H1 (cell line): Measurements from ENCODE around the gene NME7. TPM values are rescaled to one million over a fixed set of nuclear protein-coding genes. Genes with fewer than 3 reads are reported as not detected.

Experiments
- CTCF ChIA-PET: fragments of 300-600 bp; sonication (Branson Sonifier 250); formaldehyde crosslinking; loops from one replicate; lab custom pipeline; 2021; ENCODE audit not compliant: partially characterized antibody; lab: Charles Lee
- POLR2A ChIA-PET: fragments of 300-600 bp; sonication (Branson Sonifier 250); formaldehyde crosslinking; loops from one replicate; lab custom pipeline; 2021; ENCODE audit warnings: inconsistent platforms; ENCODE audit not compliant: partially characterized antibody; lab: Charles Lee
- DNase-seq, 2 experiments: peaks; one replicate each; pipeline versions ENCODE4 v3.0.0 to v3.0.0-alpha.2; 2010 to 2022; ENCODE audit warnings: low spot score in 2 of 2, low read depth in 1 of 2, mixed read lengths in 1 of 2
- FAIRE-seq: peaks from 2 replicates; lab custom pipeline; 2011; peaks lifted over from hg19 to GRCh38; lab: Jason Lieb, UNC
- H2AFZ ChIP-seq: 2 replicates; pipeline ENCODE4 v1.8.1; 2012; ENCODE audit warnings: low read length, inconsistent platforms
- H2AK5ac ChIP-seq: 2 replicates; pipeline ENCODE4 v1.6.1; 2013; ENCODE audit warnings: low read depth, low read length
- H2BK120ac ChIP-seq: replicated peaks from 2 replicates; pipeline ENCODE3; 2013; ENCODE audit warnings: low read depth, low read length, inconsistent platforms
- H2BK12ac ChIP-seq: 2 replicates; pipeline ENCODE4 v1.6.1; 2013; ENCODE audit warnings: low read depth, low read length
- H2BK15ac ChIP-seq: 2 replicates; pipeline ENCODE4 v1.6.1; 2013; ENCODE audit warnings: low read length
- H2BK20ac ChIP-seq: 2 replicates; pipeline ENCODE4 v1.6.1; 2013; ENCODE audit warnings: low read length
- H2BK5ac ChIP-seq: 2 replicates; pipeline ENCODE4 v1.6.1; 2013; ENCODE audit warnings: low read depth, low read length
- H3K14ac ChIP-seq: 2 replicates; pipeline ENCODE4 v1.6.1; 2013; ENCODE audit warnings: inconsistent platforms; ENCODE audit not compliant: insufficient read length
- H3K18ac ChIP-seq: 2 replicates; pipeline ENCODE4 v1.6.1; 2013; ENCODE audit warnings: low read length; ENCODE audit errors: extremely low read depth
- H3K23ac ChIP-seq: 2 replicates; pipeline ENCODE4 v1.6.1; 2013; ENCODE audit warnings: inconsistent platforms; ENCODE audit not compliant: insufficient read length
- H3K23me2 ChIP-seq: 2 replicates; pipeline ENCODE4 v1.6.1; 2013; ENCODE audit warnings: low read depth, low read length
- H3K27ac ChIP-seq: 2 replicates; pipeline ENCODE4 v1.6.1; 2011; ENCODE audit warnings: low read depth, low read length, inconsistent platforms
- H3K27me3 ChIP-seq, 4 experiments: replicated peaks in 1 of 4; 1 replicate in 1 of 4; 2 replicates in 3 of 4; pipeline versions ENCODE4 v1.6.1 to v1.8.1; 2011 to 2013; ENCODE audit warnings: low read length in 3 of 4, mild to moderate bottlenecking in 3 of 4, inconsistent platforms in 2 of 4, mixed read lengths in 2 of 4, moderate library complexity in 1 of 4; ENCODE audit not compliant: control insufficient read depth in 3 of 4, insufficient read depth in 3 of 4; ENCODE audit errors: extremely low read depth in 1 of 4
- H3K36me3 ChIP-seq, 4 experiments: 2 replicates each; pipeline versions ENCODE4 v1.6.1 to v1.8.1; 2011 to 2013; ENCODE audit warnings: mild to moderate bottlenecking in 4 of 4, low read length in 3 of 4, moderate library complexity in 2 of 4, control low read depth in 1 of 4, inconsistent platforms in 1 of 4; ENCODE audit not compliant: insufficient read depth in 4 of 4, control insufficient read depth in 2 of 4
- H3K4ac ChIP-seq: replicated peaks from 2 replicates; pipeline ENCODE3; 2013; ENCODE audit warnings: low read length, low read depth, mixed read lengths, inconsistent platforms; ENCODE audit not compliant: insufficient read length
- H3K4me1 ChIP-seq, 4 experiments: replicated peaks in 1 of 4; 1 replicate in 1 of 4; 2 replicates in 3 of 4; pipeline versions ENCODE4 v1.6.1 to v1.8.1; 2011 to 2013; ENCODE audit warnings: low read length in 3 of 4, inconsistent platforms in 2 of 4, mixed read lengths in 1 of 4; ENCODE audit not compliant: insufficient read depth in 4 of 4, control insufficient read depth in 3 of 4
- H3K4me2 ChIP-seq, 2 experiments: 2 replicates each; pipeline versions ENCODE4 v1.6.1 to v1.8.1; 2011 to 2013; ENCODE audit warnings: low read depth in 2 of 2, low read length in 2 of 2, control low read depth in 1 of 2, inconsistent platforms in 1 of 2, mild to moderate bottlenecking in 1 of 2; ENCODE audit not compliant: insufficient read depth in 1 of 2
- H3K4me3 ChIP-seq, 4 experiments: fragments of 200-600, 300-600 bp in 1 of 4; sonication (generic), shearing (Covaris generic), sonication (Bioruptor Twin) in 1 of 4; 2 replicates each; pipeline versions ENCODE4 v1.5.1 to v1.8.1; 2011 to 2016; ENCODE audit warnings: low read length in 4 of 4, low read depth in 3 of 4, control low read depth in 2 of 4, inconsistent platforms in 2 of 4, mild to moderate bottlenecking in 2 of 4, mixed read lengths in 1 of 4, moderate library complexity in 1 of 4; ENCODE audit not compliant: insufficient read depth in 2 of 4; ENCODE audit errors: extremely low read depth in 1 of 4
- H3K56ac ChIP-seq: replicated peaks from 2 replicates; pipeline ENCODE3; 2013; ENCODE audit warnings: low read depth, mild to moderate bottlenecking, mixed read lengths, low read length, inconsistent platforms; ENCODE audit not compliant: insufficient read length
- H3K79me1 ChIP-seq: 2 replicates; pipeline ENCODE4 v1.6.1; 2013; ENCODE audit warnings: low read depth, low read length, control low read depth
- H3K79me2 ChIP-seq, 2 experiments: 2 replicates each; pipeline versions ENCODE4 v1.6.1 to v1.8.1; 2012 to 2013; ENCODE audit warnings: low read length in 2 of 2, mild to moderate bottlenecking in 2 of 2, inconsistent platforms in 1 of 2; ENCODE audit not compliant: insufficient read depth in 2 of 2, control insufficient read depth in 1 of 2
- H3K9ac ChIP-seq, 4 experiments: replicated peaks in 1 of 4; 1 replicate in 1 of 4; 2 replicates in 3 of 4; pipeline versions ENCODE4 v1.6.1 to v1.8.1; 2011 to 2013; ENCODE audit warnings: low read depth in 3 of 4, low read length in 3 of 4, control low read depth in 2 of 4, mild to moderate bottlenecking in 2 of 4, moderate library complexity in 2 of 4, inconsistent platforms in 1 of 4; ENCODE audit errors: extremely low read depth in 1 of 4
- H3K9me3 ChIP-seq, 2 experiments: 2 replicates each; pipeline versions ENCODE4 v1.6.1 to v1.8.1; 2012 to 2013; ENCODE audit warnings: mild to moderate bottlenecking in 2 of 2, moderate library complexity in 2 of 2, control low read depth in 1 of 2, inconsistent platforms in 1 of 2, low read depth in 1 of 2, low read length in 1 of 2, mixed read lengths in 1 of 2; ENCODE audit not compliant: insufficient read depth in 2 of 2
- H4K20me1 ChIP-seq, 2 experiments: replicated peaks in 1 of 2; 2 replicates each; pipeline versions ENCODE3 to v1.8.1; 2011 to 2013; ENCODE audit warnings: inconsistent platforms in 2 of 2, low read length in 2 of 2, mild to moderate bottlenecking in 1 of 2; ENCODE audit not compliant: insufficient read depth in 2 of 2, control insufficient read depth in 1 of 2
- H4K5ac ChIP-seq: 2 replicates; pipeline ENCODE4 v1.6.1; 2013; ENCODE audit warnings: low read length, low read depth, mixed read lengths, inconsistent platforms; ENCODE audit not compliant: insufficient read length
- H4K8ac ChIP-seq: 2 replicates; pipeline ENCODE4 v1.8.0; 2013; ENCODE audit warnings: mild to moderate bottlenecking, moderate library complexity, low read length, inconsistent platforms; ENCODE audit not compliant: insufficient read depth; ENCODE audit errors: extremely low read depth
- H4K91ac ChIP-seq: replicated peaks from 2 replicates; pipeline ENCODE3; 2013; ENCODE audit warnings: low read length, mixed read lengths, inconsistent platforms; ENCODE audit not compliant: insufficient read length
- BCL11A ChIP-seq, 2 experiments: IDR thresholded peaks; one replicate each; pipeline ENCODE4 v1.6.1; 2011; ENCODE audit warnings: low read depth in 2 of 2, low read length in 2 of 2, mild to moderate bottlenecking in 2 of 2
- BRCA1 ChIP-seq: IDR thresholded peaks from 2 replicates; pipeline ENCODE4 v1.6.1; 2012; ENCODE audit warnings: low read depth, low read length, improper control_type of control experiment
- E2F6 ChIP-seq: IDR thresholded peaks from 2 replicates; pipeline ENCODE4 v1.6.1; 2012; ENCODE audit warnings: inconsistent platforms
- MAFK ChIP-seq: IDR thresholded peaks from 2 replicates; pipeline ENCODE4 v1.6.1; 2012; ENCODE audit warnings: low read depth, mild to moderate bottlenecking, improper control_type of control experiment, low read length
- NANOG ChIP-seq: IDR thresholded peaks from 2 replicates; pipeline ENCODE4 v1.6.1; 2011; ENCODE audit warnings: low read length, low read depth, mild to moderate bottlenecking, inconsistent platforms; ENCODE audit not compliant: insufficient read depth, poor library complexity, severe bottlenecking
- POLR2AphosphoS5 ChIP-seq: IDR thresholded peaks from 2 replicates; pipeline ENCODE4 v1.6.1; 2011; ENCODE audit warnings: low read depth, low read length
- POU5F1 ChIP-seq: IDR thresholded peaks from 2 replicates; pipeline ENCODE4 v1.6.1; 2011; ENCODE audit warnings: low read depth, mild to moderate bottlenecking, low read length, moderate library complexity
- RBBP5 ChIP-seq: IDR thresholded peaks from 2 replicates; pipeline ENCODE4 v1.7.1; 2012; ENCODE audit warnings: low read depth, mild to moderate bottlenecking, inconsistent platforms, low read length, moderate library complexity, borderline replicate concordance
- RXRA ChIP-seq: IDR thresholded peaks from 2 replicates; pipeline ENCODE4 v1.6.1; 2011; ENCODE audit warnings: low read depth, mild to moderate bottlenecking, low read length, moderate library complexity; ENCODE audit not compliant: insufficient read depth
- SRF ChIP-seq: IDR thresholded peaks from 2 replicates; pipeline ENCODE4 v1.6.1; 2011; ENCODE audit warnings: mild to moderate bottlenecking, low read depth, low read length, moderate library complexity
- SUZ12 ChIP-seq: fragments of 200-600 bp; sonication (generic); IDR thresholded peaks from 2 replicates; pipeline ENCODE4 v1.6.1; 2012; ENCODE audit warnings: mild to moderate bottlenecking, inconsistent platforms, low read length, moderate library complexity, mixed read lengths
- TCF12 ChIP-seq: IDR thresholded peaks from 2 replicates; pipeline ENCODE4 v1.6.1; 2011; ENCODE audit warnings: low read depth, mild to moderate bottlenecking, low read length
- USF2 ChIP-seq: IDR thresholded peaks from 2 replicates; pipeline ENCODE4 v1.6.1; 2011; ENCODE audit warnings: low read length, improper control_type of control experiment
- YY1 ChIP-seq: IDR thresholded peaks from 2 replicates; pipeline ENCODE4 v1.6.1; 2011; ENCODE audit warnings: low read depth, mild to moderate bottlenecking, low read length
- polyA plus RNA-seq, 7 experiments: library from polyadenylated mRNA; depleted of rRNA in 3 of 7; stranded (reverse) in 5 of 7; unstranded in 2 of 7; fragments of >200 nt in 5 of 7; fragments of 200-250 nt in 2 of 7; gene quantifications; 1 replicate in 5 of 7; 2 replicates in 1 of 7; 4 replicates in 1 of 7; pipeline versions ENCODE4 v1.2.1 to v1.2.3, GENCODE V29; 2011 to 2013; ENCODE audit warnings: missing spikeins in 2 of 7, mixed read lengths in 2 of 7
- total RNA-seq: library from RNA; stranded (reverse); fragmentation: NEBNext Ultra II Directional; extraction: Animal tissue kit (Norgen Biotek cat#: 25700); gene quantifications from 2 replicates; pipeline ENCODE4 v1.2.1, GENCODE V29; 2021

The NME7 gene
- total and polyA plus RNA-seq, 2 of the 8 experiments (the other 6 are each of a cell fraction or from before 2014, with no cell fraction given), result 11.6 to 28.5 TPM

DNA sequence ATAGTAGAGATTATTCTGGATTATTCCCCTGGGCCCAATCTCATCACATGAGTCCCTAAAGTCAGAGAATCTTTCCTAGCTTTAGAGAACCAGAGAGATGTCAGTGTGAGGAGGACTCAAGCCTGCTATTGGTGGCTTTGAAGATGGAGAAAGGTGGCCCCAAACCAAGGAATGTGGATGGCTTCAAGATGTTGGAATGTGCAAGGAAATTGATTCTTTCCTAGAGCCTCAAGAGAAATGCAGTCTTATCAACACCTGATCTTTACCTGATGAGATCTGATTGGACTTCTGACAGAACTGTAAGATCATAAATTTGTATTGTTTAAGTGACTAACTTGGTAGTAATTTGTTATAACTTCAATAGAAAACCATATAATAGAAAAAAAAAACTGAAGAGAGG, 51.0 kb downstream of the NME7 start:
- no peak overlapping the region for H4K5ac ChIP-seq
- H2AFZ ChIP-seq, result no peak overlapping the region
- no peak overlapping the region for H3K4me3 ChIP-seq
- no peak overlapping the region for H4K91ac ChIP-seq
- H3K27me3 ChIP-seq, result no peaks in the 10 kb centered on the region
- H3K9ac ChIP-seq, result no peak overlapping the region
- H3K27ac ChIP-seq, result no peak overlapping the region
- H3K23me2 ChIP-seq, result no peaks in the 10 kb centered on the region
- H3K18ac ChIP-seq, result no peak overlapping the region
- H3K79me1 ChIP-seq, result no peaks in the 10 kb centered on the region
- no peak overlapping the region for H3K56ac ChIP-seq
- no peak overlapping the region for H2BK12ac ChIP-seq
- ChIA-PET POLR2A (no interaction called here), CTCF (no interaction called here)
- H4K20me1 ChIP-seq, result no peaks in the 10 kb centered on the region
- no peaks in the 10 kb centered on the region for H3K36me3 ChIP-seq
- peaks cover 0 to 3% (median 0%) of the 10 kb centered on the region in 4 experiments; a peak in 1 of 7 replicates for H3K4me1 ChIP-seq
- H2BK20ac ChIP-seq, result no peak overlapping the region
- H2BK15ac ChIP-seq, result no peak overlapping the region
- no peak overlapping the region for H3K14ac ChIP-seq
- H2BK5ac ChIP-seq, result no peak overlapping the region
- no peaks in the 10 kb centered on the region for H3K9me3 ChIP-seq
- no peak overlapping the region for H3K4me2 ChIP-seq
- FAIRE-seq (no peak), DNase-seq (no peak)
- H2AK5ac ChIP-seq, result no peak overlapping the region
- no peak overlapping the region for H3K23ac ChIP-seq
- H2BK120ac ChIP-seq, result no peak overlapping the region
- H3K4ac ChIP-seq, result no peak overlapping the region
- H3K79me2 ChIP-seq, result no peaks in the 10 kb centered on the region
- no peak overlapping the region for H4K8ac ChIP-seq
- TF ChIP-seq E2F6 (no peak), SRF (no peak), BRCA1 (no peak), POLR2AphosphoS5 (no peak), SUZ12 (no peak), TCF12 (no peak), USF2 (no peak), NANOG (no peak), BCL11A (IDR thresholded peaks at IDR 0.05; ENCODE audit: low read depth in 2 of 2, low read length in 2 of 2) (no peak), POU5F1 (no peak), YY1 (no peak), RBBP5 (no peak), MAFK (no peak), RXRA (no peak)
